Right atrium auricular region (tissue), 2 donors: ENCODE data around the gene CRLF2. TPM values are rescaled to one million over a fixed set of nuclear protein-coding genes. Genes with fewer than 3 reads are reported as not detected.

Source experiments
- DNase-seq: peaks from one replicate; pipeline ENCODE4 v3.0.0-alpha.2; 2019; ENCODE audit warnings: low spot score
- H3K27ac ChIP-seq, 2 donors: fragments of 200-600 bp; sonication (generic); 1 replicate in 1 of 2; 2 replicates in 1 of 2; pipeline ENCODE4 v1.5.1; 2016 to 2019
- H3K27me3 ChIP-seq, 2 donors: fragments of 200-600 bp; sonication (generic); one replicate each; pipeline versions ENCODE4 v1.5.1 to v1.6.0; 2017 to 2019
- H3K36me3 ChIP-seq: fragments of 200-600 bp; sonication (generic); one replicate; pipeline ENCODE4 v1.5.1; 2016
- H3K4me1 ChIP-seq, 2 donors: fragments of 200-600 bp; sonication (generic); one replicate each; pipeline versions ENCODE4 v1.5.1 to v1.6.0; 2017 to 2019
- H3K4me3 ChIP-seq, 2 donors: fragments of 200-600 bp; sonication (generic); 1 replicate in 1 of 2; 2 replicates in 1 of 2; pipeline ENCODE4 v1.5.1; 2017 to 2019; ENCODE audit warnings: mild to moderate bottlenecking in 1 of 2, moderate library complexity in 1 of 2
- H3K9me3 ChIP-seq, 2 donors: fragments of 200-600 bp; sonication (generic); one replicate each; pipeline ENCODE4 v1.5.1; 2019
- total RNA-seq, 2 donors: library from RNA; depleted of rRNA; stranded (reverse); fragments of >200 nt; gene quantifications; one replicate each; pipeline ENCODE4 v1.1.0, GENCODE V29; 2016
- TF ChIP-seq, protein P1 (sequence below), 2 donors: fragments of 200-600 bp; sonication (generic); IDR thresholded peaks; one replicate each; pipeline ENCODE4 v1.5.1; 2019; ENCODE audit warnings: antibody characterized with exemption in 2 of 2

The CRLF2 gene
- total RNA-seq, 2 donors from 2014 or later = not detected

GRCh38 chrX:1144293-1144692, 68.2 kb downstream of the CRLF2 start:
- no peaks in the 10 kb centered on the region for H3K36me3 ChIP-seq
- H3K9me3 ChIP-seq = no peaks in the 10 kb centered on the region
- DNase-seq = no peak
- TF ChIP-seq, protein P1, sequence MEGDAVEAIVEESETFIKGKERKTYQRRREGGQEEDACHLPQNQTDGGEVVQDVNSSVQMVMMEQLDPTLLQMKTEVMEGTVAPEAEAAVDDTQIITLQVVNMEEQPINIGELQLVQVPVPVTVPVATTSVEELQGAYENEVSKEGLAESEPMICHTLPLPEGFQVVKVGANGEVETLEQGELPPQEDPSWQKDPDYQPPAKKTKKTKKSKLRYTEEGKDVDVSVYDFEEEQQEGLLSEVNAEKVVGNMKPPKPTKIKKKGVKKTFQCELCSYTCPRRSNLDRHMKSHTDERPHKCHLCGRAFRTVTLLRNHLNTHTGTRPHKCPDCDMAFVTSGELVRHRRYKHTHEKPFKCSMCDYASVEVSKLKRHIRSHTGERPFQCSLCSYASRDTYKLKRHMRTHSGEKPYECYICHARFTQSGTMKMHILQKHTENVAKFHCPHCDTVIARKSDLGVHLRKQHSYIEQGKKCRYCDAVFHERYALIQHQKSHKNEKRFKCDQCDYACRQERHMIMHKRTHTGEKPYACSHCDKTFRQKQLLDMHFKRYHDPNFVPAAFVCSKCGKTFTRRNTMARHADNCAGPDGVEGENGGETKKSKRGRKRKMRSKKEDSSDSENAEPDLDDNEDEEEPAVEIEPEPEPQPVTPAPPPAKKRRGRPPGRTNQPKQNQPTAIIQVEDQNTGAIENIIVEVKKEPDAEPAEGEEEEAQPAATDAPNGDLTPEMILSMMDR (IDR thresholded peaks at IDR 0.05) = no peak
- H3K27me3 ChIP-seq = no peaks in the 10 kb centered on the region
- no peak overlapping the region for H3K4me3 ChIP-seq
- H3K4me1 ChIP-seq = no peaks in the 10 kb centered on the region
- H3K27ac ChIP-seq = no peak overlapping the region

Other genes starting within 250 kb of the CRLF2 start
- gene CSF2RA, start 56.2 kb upstream of the CRLF2 start, total RNA-seq = 1 to 10 TPM in 1 of 2 donors, under 1 TPM in 1; 0.26 to 3.1 TPM
- gene IL3RA, start 124.1 kb upstream of the CRLF2 start, total RNA-seq = 1 to 10 TPM; 2.4 to 3.2 TPM
- 100 to 1,000 TPM; 109 to 157 TPM for gene SLC25A6, start 179.5 kb upstream of the CRLF2 start, total RNA-seq
- 10 to 100 TPM; 20.1 to 31.9 TPM for gene ASMTL, start 240.3 kb upstream of the CRLF2 start, total RNA-seq